Nephron progenitor cell (in vitro differentiated cells): ENCODE measurements around the gene DTNA.

ENCODE experiments used
- DNase-seq: peaks from one replicate; pipeline ENCODE4 v3.0.0; 2021
- H3K27ac Mint-ChIP-seq: 2 replicates; pipeline ENCODE4 v1.8.0; 2021; ENCODE audit warnings: mild to moderate bottlenecking, moderate library complexity, mixed read lengths
- H3K27me3 Mint-ChIP-seq: 2 replicates; pipeline ENCODE4 v1.8.0; 2021; ENCODE audit warnings: mild to moderate bottlenecking, low read depth, mixed read lengths; ENCODE audit not compliant: poor library complexity
- H3K36me3 Mint-ChIP-seq: 2 replicates; pipeline ENCODE4 v1.8.0; 2021; ENCODE audit warnings: low read depth, mixed read lengths
- H3K4me1 Mint-ChIP-seq: 2 replicates; pipeline ENCODE4 v1.8.0; 2021; ENCODE audit warnings: mixed read lengths
- H3K4me3 Mint-ChIP-seq: 2 replicates; pipeline ENCODE4 v1.8.0; 2021; ENCODE audit warnings: mild to moderate bottlenecking, moderate library complexity, mixed read lengths
- H3K9me3 Mint-ChIP-seq: 2 replicates; pipeline ENCODE4 v1.8.0; 2021; ENCODE audit warnings: mild to moderate bottlenecking, moderate library complexity, mixed read lengths
- CTCF ChIP-seq: fragments of 200-600 bp; sonication (generic); IDR thresholded peaks from 2 replicates; pipeline ENCODE4 v1.5.0; 2021; ENCODE audit warnings: antibody characterized with exemption

Gene DTNA

GRCh38 chr18:34702814-34703213 lies 7.3 kb upstream of the DTNA start:
- Mint-ChIP-seq H3K27me3 (no peaks in the 10 kb centered on the region), H3K4me1 (peaks cover 24% of the 10 kb centered on the region), H3K4me3 (no peak overlapping the region), H3K9me3 (peaks cover 10% of the 10 kb centered on the region), H3K36me3 (peaks cover 6% of the 10 kb centered on the region), H3K27ac (no peak overlapping the region)
- TF ChIP-seq CTCF = no peak
- no peak for DNase-seq

- DNase-seq = no peak
- no peaks in the 10 kb centered on the region for H3K36me3 Mint-ChIP-seq
- TF ChIP-seq CTCF = no peak
- no peaks in the 10 kb centered on the region for H3K9me3 Mint-ChIP-seq
- no peak overlapping the region for H3K27ac Mint-ChIP-seq
- H3K4me3 Mint-ChIP-seq = no peak overlapping the region
- H3K4me1 Mint-ChIP-seq = peaks cover 25% of the 10 kb centered on the region
- H3K27me3 Mint-ChIP-seq = no peaks in the 10 kb centered on the region
These were observed 6.0 kb upstream of the DTNA start for GRCh38 chr18:34704074-34704473.

GRCh38 chr18:34704823-34705222 lies 5.3 kb upstream of the DTNA start:
- Mint-ChIP-seq H3K27ac (no peak overlapping the region), H3K4me3 (no peak overlapping the region), H3K36me3 (no peaks in the 10 kb centered on the region), H3K27me3 (no peaks in the 10 kb centered on the region), H3K4me1 (peaks cover 32% of the 10 kb centered on the region), H3K9me3 (no peaks in the 10 kb centered on the region)
- no peak for TF ChIP-seq CTCF
- DNase-seq = no peak

GRCh38 chr18:34707670-34708069 lies 2.4 kb upstream of the DTNA start:
- peaks cover 6% of the 10 kb centered on the region for H3K9me3 Mint-ChIP-seq
- H3K27me3 Mint-ChIP-seq = no peaks in the 10 kb centered on the region
- no peak for DNase-seq
- no peak overlapping the region for H3K4me3 Mint-ChIP-seq
- peaks cover 56% of the 10 kb centered on the region for H3K4me1 Mint-ChIP-seq
- no peaks in the 10 kb centered on the region for H3K36me3 Mint-ChIP-seq
- no peak for TF ChIP-seq CTCF
- no peak overlapping the region for H3K27ac Mint-ChIP-seq

GRCh38 chr18:34709104-34709503 lies 994 bp upstream of the DTNA start:
- Mint-ChIP-seq H3K27ac (no peak overlapping the region), H3K4me1 (peaks cover 56% of the 10 kb centered on the region), H3K36me3 (no peaks in the 10 kb centered on the region), H3K9me3 (peaks cover 10% of the 10 kb centered on the region), H3K27me3 (no peaks in the 10 kb centered on the region), H3K4me3 (peak overlapping the region; percentile 12)
- no peak for DNase-seq
- TF ChIP-seq CTCF = no peak

- peak overlapping the region; percentile 92 for H3K27ac Mint-ChIP-seq
- no peak for TF ChIP-seq CTCF
- H3K4me1 Mint-ChIP-seq = peaks cover 51% of the 10 kb centered on the region
- DNase-seq = peak; percentile 7
- no peaks in the 10 kb centered on the region for H3K27me3 Mint-ChIP-seq
- no peaks in the 10 kb centered on the region for H3K36me3 Mint-ChIP-seq
- H3K4me3 Mint-ChIP-seq = peak overlapping the region; percentile 77
- peaks cover 10% of the 10 kb centered on the region for H3K9me3 Mint-ChIP-seq
These were observed 388 bp downstream of the DTNA start for GRCh38 chr18:34710458-34710914.
